ENCODE data around the gene TUBB4B.

TUBB4B gene

GRCh38 chr9:137224830-137225694 lies 16.0 kb upstream of the TUBB4B start, which contains the start of gene CYSRT1:
CYSRT1 (plus strand) TSS chr9:137225174; CDS start chr9:137225622, 448 bp downstream.
- no peak for DNase-seq (ENCODE audit: extremely low read depth in 1 of 2, low read depth in 1 of 2)

GRCh38 chr9:137225699-137226331 lies 15.3 kb upstream of the TUBB4B start:
- no peak for DNase-seq (ENCODE audit: extremely low read depth in 1 of 2, low read depth in 1 of 2)

DNA sequence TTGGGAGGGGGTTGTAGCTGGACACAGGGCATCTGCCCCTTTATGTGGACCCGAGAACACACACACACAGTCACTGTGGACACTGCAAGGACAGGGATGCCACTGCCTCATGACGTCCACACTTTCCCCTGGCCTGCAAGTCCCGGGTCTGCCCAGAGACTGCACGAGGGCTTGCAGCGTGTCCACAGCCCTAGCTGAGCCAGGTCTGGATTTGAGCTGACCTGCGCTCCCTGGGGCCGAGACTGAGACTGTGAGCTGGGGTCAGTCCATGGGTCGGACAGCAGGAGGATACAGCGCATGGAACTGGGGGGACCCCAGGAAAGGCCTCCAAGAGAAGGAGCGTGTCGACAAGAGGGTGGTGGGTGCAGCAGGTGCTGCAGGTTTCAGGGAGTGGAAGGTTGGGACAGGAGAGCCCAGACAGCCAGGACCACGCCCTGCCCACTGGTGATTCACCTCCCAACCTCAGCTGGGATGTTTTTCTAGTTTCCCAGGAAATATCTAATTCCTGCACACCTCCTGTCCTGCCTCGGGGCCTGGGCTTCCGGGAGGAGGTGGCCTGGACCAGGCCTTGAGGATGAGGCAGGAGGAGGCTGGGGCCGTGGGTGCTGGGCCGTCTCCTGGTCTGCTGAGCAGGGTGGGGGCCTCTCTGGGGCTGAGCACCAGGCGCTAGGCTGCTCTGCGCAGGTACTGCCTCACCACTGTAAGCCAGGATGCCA lies 14.6 kb upstream of the TUBB4B start:
- DNase-seq (ENCODE audit: extremely low read depth in 1 of 2, low read depth in 1 of 2) = no peak

GRCh38 chr9:137227054-137227852 lies 13.8 kb upstream of the TUBB4B start, which contains the start of gene RNF224:
RNF224 (plus strand) TSS chr9:137227502; CDS start chr9:137228336, 834 bp downstream.
- peak; percentile 61 to 74 for DNase-seq (ENCODE audit: extremely low read depth in 1 of 2, low read depth in 1 of 2)

GRCh38 chr9:137227853-137228505 lies 13.1 kb upstream of the TUBB4B start:
- no peak for DNase-seq (ENCODE audit: extremely low read depth in 1 of 2, low read depth in 1 of 2)

- no peak for DNase-seq (ENCODE audit: extremely low read depth in 1 of 2, low read depth in 1 of 2)
Observed at GRCh38 chr9:137228506-137228967, 12.6 kb upstream of the TUBB4B start.

GRCh38 chr9:137228968-137229896 lies 11.9 kb upstream of the TUBB4B start:
- no peak for DNase-seq (ENCODE audit: extremely low read depth in 1 of 2, low read depth in 1 of 2)

DNA sequence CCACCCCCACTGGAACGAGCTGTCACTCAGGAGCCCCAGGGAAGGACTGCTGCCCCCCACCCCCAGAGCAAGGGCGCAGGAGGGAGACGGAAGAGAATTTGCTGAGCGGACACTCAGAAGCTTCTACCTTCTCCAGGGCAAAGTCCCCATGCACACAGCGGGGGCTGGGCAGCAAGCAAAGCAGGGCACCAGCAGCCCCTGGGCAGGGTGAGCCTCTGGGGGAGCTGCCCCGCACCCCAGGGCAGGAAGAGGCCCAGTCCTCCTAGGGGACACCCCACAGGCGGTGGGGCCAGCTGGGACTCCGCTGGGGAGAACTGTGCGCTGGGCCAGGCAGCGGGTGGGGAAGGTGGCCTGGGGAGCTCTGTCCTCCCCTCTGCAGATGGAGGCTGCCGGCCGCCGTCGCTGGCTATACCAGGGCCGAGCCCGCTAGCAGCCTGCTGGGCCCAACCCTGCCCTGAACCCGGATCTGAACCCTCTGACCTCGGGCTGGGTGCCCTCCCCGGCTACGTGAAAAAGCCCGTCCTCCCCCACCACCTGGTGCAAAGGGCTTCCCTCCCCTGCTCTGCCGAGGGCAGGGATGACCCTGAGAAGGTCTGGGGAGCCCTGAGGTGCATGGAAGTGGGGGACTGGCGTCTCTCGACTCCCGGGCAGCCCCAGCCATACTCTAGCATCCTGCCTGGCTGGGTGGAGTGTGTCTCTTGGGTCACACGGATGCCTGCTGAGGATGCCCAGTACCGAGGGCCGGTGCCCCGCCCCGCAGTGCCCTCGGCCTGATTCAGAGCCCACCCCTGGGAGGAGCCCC lies 11.0 kb upstream of the TUBB4B start:
- DNase-seq (ENCODE audit: extremely low read depth in 1 of 2, low read depth in 1 of 2) = no peak

- DNase-seq (ENCODE audit: extremely low read depth in 1 of 2, low read depth in 1 of 2) = no peak
Observed at GRCh38 chr9:137230705-137231371, 10.2 kb upstream of the TUBB4B start, which contains the start of gene SLC34A3. SLC34A3 (plus strand) TSS chr9:137230901; CDS start chr9:137231703, 802 bp downstream.

GRCh38 chr9:137231372-137232039 lies 9.6 kb upstream of the TUBB4B start:
- DNase-seq (ENCODE audit: extremely low read depth in 1 of 2, low read depth in 1 of 2) = no peak

- DNase-seq (ENCODE audit: extremely low read depth in 1 of 2, low read depth in 1 of 2) = no peak
Observed at GRCh38 chr9:137232101-137232500, 9.0 kb upstream of the TUBB4B start.

- no peak for DNase-seq (ENCODE audit: extremely low read depth in 1 of 2, low read depth in 1 of 2)
Observed at GRCh38 chr9:137232510-137232909, 8.6 kb upstream of the TUBB4B start.

- no peak for DNase-seq (ENCODE audit: extremely low read depth in 1 of 2, low read depth in 1 of 2)
Observed at GRCh38 chr9:137233143-137233980, 7.7 kb upstream of the TUBB4B start.

DNA sequence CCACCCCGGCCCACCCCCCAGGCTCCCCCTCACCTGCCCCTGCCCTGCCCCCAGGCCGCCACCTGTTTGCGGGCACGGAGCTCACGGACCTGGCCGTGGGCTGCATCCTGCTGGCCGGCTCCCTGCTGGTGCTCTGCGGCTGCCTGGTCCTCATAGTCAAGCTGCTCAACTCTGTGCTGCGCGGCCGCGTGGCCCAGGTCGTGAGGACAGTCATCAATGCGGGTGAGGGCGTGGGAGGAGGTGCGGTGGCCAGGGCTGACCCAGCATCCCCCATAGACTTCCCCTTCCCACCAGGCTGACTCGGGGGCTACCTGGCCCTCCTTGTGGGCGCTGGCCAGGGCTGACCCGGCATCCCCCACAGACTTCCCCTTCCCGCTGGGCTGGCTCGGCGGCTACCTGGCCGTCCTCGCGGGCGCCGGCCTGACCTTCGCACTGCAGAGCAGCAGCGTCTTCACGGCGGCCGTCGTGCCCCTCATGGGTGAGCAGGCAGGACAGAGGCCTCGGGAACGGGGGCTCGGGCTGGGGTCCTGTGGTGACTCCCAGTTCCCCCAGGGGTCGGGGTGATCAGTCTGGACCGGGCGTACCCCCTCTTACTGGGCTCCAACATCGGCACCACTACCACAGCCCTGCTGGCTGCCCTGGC lies 6.9 kb upstream of the TUBB4B start:
- no peak for DNase-seq (ENCODE audit: extremely low read depth in 1 of 2, low read depth in 1 of 2)

GRCh38 chr9:137234758-137235423 lies 6.2 kb upstream of the TUBB4B start:
- no peak for DNase-seq (ENCODE audit: extremely low read depth in 1 of 2, low read depth in 1 of 2)

All from activated CD8-positive, alpha-beta memory T cell treated with anti-CD3 and anti-CD28 coated beads for 1 hour (primary cell).